H1 (cell line): Measurements from ENCODE around the gene AHNAK2. TPM values are rescaled to one million over a fixed set of nuclear protein-coding genes. Genes with fewer than 3 reads are reported as not detected.

Source experiments
- CTCF ChIA-PET: fragments of 300-600 bp; sonication (Branson Sonifier 250); formaldehyde crosslinking; loops from one replicate; lab custom pipeline; 2021; ENCODE audit not compliant: partially characterized antibody; lab: Charles Lee
- POLR2A ChIA-PET: fragments of 300-600 bp; sonication (Branson Sonifier 250); formaldehyde crosslinking; loops from one replicate; lab custom pipeline; 2021; ENCODE audit warnings: inconsistent platforms; ENCODE audit not compliant: partially characterized antibody; lab: Charles Lee
- DNase-seq, 2 experiments: peaks; one replicate each; pipeline versions ENCODE4 v3.0.0 to v3.0.0-alpha.2; 2010 to 2022; ENCODE audit warnings: low spot score in 2 of 2, low read depth in 1 of 2, mixed read lengths in 1 of 2
- FAIRE-seq: peaks from 2 replicates; lab custom pipeline; 2011; peaks lifted over from hg19 to GRCh38; lab: Jason Lieb, UNC
- H2AFZ ChIP-seq: 2 replicates; pipeline ENCODE4 v1.8.1; 2012; ENCODE audit warnings: low read length, inconsistent platforms
- H2AK5ac ChIP-seq: 2 replicates; pipeline ENCODE4 v1.6.1; 2013; ENCODE audit warnings: low read depth, low read length
- H2BK120ac ChIP-seq: replicated peaks from 2 replicates; pipeline ENCODE3; 2013; ENCODE audit warnings: low read depth, low read length, inconsistent platforms
- H2BK12ac ChIP-seq: 2 replicates; pipeline ENCODE4 v1.6.1; 2013; ENCODE audit warnings: low read depth, low read length
- H2BK15ac ChIP-seq: 2 replicates; pipeline ENCODE4 v1.6.1; 2013; ENCODE audit warnings: low read length
- H2BK20ac ChIP-seq: 2 replicates; pipeline ENCODE4 v1.6.1; 2013; ENCODE audit warnings: low read length
- H2BK5ac ChIP-seq: 2 replicates; pipeline ENCODE4 v1.6.1; 2013; ENCODE audit warnings: low read depth, low read length
- H3K14ac ChIP-seq: 2 replicates; pipeline ENCODE4 v1.6.1; 2013; ENCODE audit warnings: inconsistent platforms; ENCODE audit not compliant: insufficient read length
- H3K18ac ChIP-seq: 2 replicates; pipeline ENCODE4 v1.6.1; 2013; ENCODE audit warnings: low read length; ENCODE audit errors: extremely low read depth
- H3K23ac ChIP-seq: 2 replicates; pipeline ENCODE4 v1.6.1; 2013; ENCODE audit warnings: inconsistent platforms; ENCODE audit not compliant: insufficient read length
- H3K23me2 ChIP-seq: 2 replicates; pipeline ENCODE4 v1.6.1; 2013; ENCODE audit warnings: low read depth, low read length
- H3K27ac ChIP-seq: 2 replicates; pipeline ENCODE4 v1.6.1; 2011; ENCODE audit warnings: low read depth, low read length, inconsistent platforms
- H3K27me3 ChIP-seq, 4 experiments: replicated peaks in 1 of 4; 1 replicate in 1 of 4; 2 replicates in 3 of 4; pipeline versions ENCODE4 v1.6.1 to v1.8.1; 2011 to 2013; ENCODE audit warnings: low read length in 3 of 4, mild to moderate bottlenecking in 3 of 4, inconsistent platforms in 2 of 4, mixed read lengths in 2 of 4, moderate library complexity in 1 of 4; ENCODE audit not compliant: control insufficient read depth in 3 of 4, insufficient read depth in 3 of 4; ENCODE audit errors: extremely low read depth in 1 of 4
- H3K36me3 ChIP-seq, 4 experiments: 2 replicates each; pipeline versions ENCODE4 v1.6.1 to v1.8.1; 2011 to 2013; ENCODE audit warnings: mild to moderate bottlenecking in 4 of 4, low read length in 3 of 4, moderate library complexity in 2 of 4, control low read depth in 1 of 4, inconsistent platforms in 1 of 4; ENCODE audit not compliant: insufficient read depth in 4 of 4, control insufficient read depth in 2 of 4
- H3K4ac ChIP-seq: replicated peaks from 2 replicates; pipeline ENCODE3; 2013; ENCODE audit warnings: low read length, low read depth, mixed read lengths, inconsistent platforms; ENCODE audit not compliant: insufficient read length
- H3K4me1 ChIP-seq, 4 experiments: replicated peaks in 1 of 4; 1 replicate in 1 of 4; 2 replicates in 3 of 4; pipeline versions ENCODE4 v1.6.1 to v1.8.1; 2011 to 2013; ENCODE audit warnings: low read length in 3 of 4, inconsistent platforms in 2 of 4, mixed read lengths in 1 of 4; ENCODE audit not compliant: insufficient read depth in 4 of 4, control insufficient read depth in 3 of 4
- H3K4me2 ChIP-seq, 2 experiments: 2 replicates each; pipeline versions ENCODE4 v1.6.1 to v1.8.1; 2011 to 2013; ENCODE audit warnings: low read depth in 2 of 2, low read length in 2 of 2, control low read depth in 1 of 2, inconsistent platforms in 1 of 2, mild to moderate bottlenecking in 1 of 2; ENCODE audit not compliant: insufficient read depth in 1 of 2
- H3K4me3 ChIP-seq, 4 experiments: fragments of 200-600, 300-600 bp in 1 of 4; sonication (generic), shearing (Covaris generic), sonication (Bioruptor Twin) in 1 of 4; 2 replicates each; pipeline versions ENCODE4 v1.5.1 to v1.8.1; 2011 to 2016; ENCODE audit warnings: low read length in 4 of 4, low read depth in 3 of 4, control low read depth in 2 of 4, inconsistent platforms in 2 of 4, mild to moderate bottlenecking in 2 of 4, mixed read lengths in 1 of 4, moderate library complexity in 1 of 4; ENCODE audit not compliant: insufficient read depth in 2 of 4; ENCODE audit errors: extremely low read depth in 1 of 4
- H3K56ac ChIP-seq: replicated peaks from 2 replicates; pipeline ENCODE3; 2013; ENCODE audit warnings: low read depth, mild to moderate bottlenecking, mixed read lengths, low read length, inconsistent platforms; ENCODE audit not compliant: insufficient read length
- H3K79me1 ChIP-seq: 2 replicates; pipeline ENCODE4 v1.6.1; 2013; ENCODE audit warnings: low read depth, low read length, control low read depth
- H3K79me2 ChIP-seq, 2 experiments: 2 replicates each; pipeline versions ENCODE4 v1.6.1 to v1.8.1; 2012 to 2013; ENCODE audit warnings: low read length in 2 of 2, mild to moderate bottlenecking in 2 of 2, inconsistent platforms in 1 of 2; ENCODE audit not compliant: insufficient read depth in 2 of 2, control insufficient read depth in 1 of 2
- H3K9ac ChIP-seq, 4 experiments: replicated peaks in 1 of 4; 1 replicate in 1 of 4; 2 replicates in 3 of 4; pipeline versions ENCODE4 v1.6.1 to v1.8.1; 2011 to 2013; ENCODE audit warnings: low read depth in 3 of 4, low read length in 3 of 4, control low read depth in 2 of 4, mild to moderate bottlenecking in 2 of 4, moderate library complexity in 2 of 4, inconsistent platforms in 1 of 4; ENCODE audit errors: extremely low read depth in 1 of 4
- H3K9me3 ChIP-seq, 2 experiments: 2 replicates each; pipeline versions ENCODE4 v1.6.1 to v1.8.1; 2012 to 2013; ENCODE audit warnings: mild to moderate bottlenecking in 2 of 2, moderate library complexity in 2 of 2, control low read depth in 1 of 2, inconsistent platforms in 1 of 2, low read depth in 1 of 2, low read length in 1 of 2, mixed read lengths in 1 of 2; ENCODE audit not compliant: insufficient read depth in 2 of 2
- H4K20me1 ChIP-seq, 2 experiments: replicated peaks in 1 of 2; 2 replicates each; pipeline versions ENCODE3 to v1.8.1; 2011 to 2013; ENCODE audit warnings: inconsistent platforms in 2 of 2, low read length in 2 of 2, mild to moderate bottlenecking in 1 of 2; ENCODE audit not compliant: insufficient read depth in 2 of 2, control insufficient read depth in 1 of 2
- H4K5ac ChIP-seq: 2 replicates; pipeline ENCODE4 v1.6.1; 2013; ENCODE audit warnings: low read length, low read depth, mixed read lengths, inconsistent platforms; ENCODE audit not compliant: insufficient read length
- H4K8ac ChIP-seq: 2 replicates; pipeline ENCODE4 v1.8.0; 2013; ENCODE audit warnings: mild to moderate bottlenecking, moderate library complexity, low read length, inconsistent platforms; ENCODE audit not compliant: insufficient read depth; ENCODE audit errors: extremely low read depth
- H4K91ac ChIP-seq: replicated peaks from 2 replicates; pipeline ENCODE3; 2013; ENCODE audit warnings: low read length, mixed read lengths, inconsistent platforms; ENCODE audit not compliant: insufficient read length
- CREB1 ChIP-seq: IDR thresholded peaks from 2 replicates; pipeline ENCODE4 v1.6.1; 2012; ENCODE audit warnings: inconsistent platforms
- EGR1 ChIP-seq: IDR thresholded peaks from 2 replicates; pipeline ENCODE4 v1.6.1; 2011; ENCODE audit warnings: low read depth, low read length, borderline replicate concordance
- GTF2F1 ChIP-seq: IDR thresholded peaks from 2 replicates; pipeline ENCODE4 v1.6.1; 2012; ENCODE audit warnings: low read depth, low read length, improper control_type of control experiment, borderline replicate concordance
- JUND ChIP-seq: IDR thresholded peaks from 2 replicates; pipeline ENCODE4 v1.6.1; 2011; ENCODE audit warnings: mild to moderate bottlenecking, improper control_type of control experiment, low read length
- KDM4A ChIP-seq: IDR thresholded peaks from one replicate; pipeline ENCODE4 v1.7.1; 2012; ENCODE audit warnings: low read depth, mild to moderate bottlenecking, moderate library complexity, low read length, inconsistent platforms; ENCODE audit not compliant: severe bottlenecking
- KDM5A ChIP-seq: fragments of 200-600 bp; IDR thresholded peaks from 2 replicates; pipeline ENCODE4 v1.7.1; 2012; ENCODE audit warnings: mild to moderate bottlenecking, low read length, inconsistent platforms, mixed read lengths
- NANOG ChIP-seq: IDR thresholded peaks from 2 replicates; pipeline ENCODE4 v1.6.1; 2011; ENCODE audit warnings: low read length, low read depth, mild to moderate bottlenecking, inconsistent platforms; ENCODE audit not compliant: insufficient read depth, poor library complexity, severe bottlenecking
- SRF ChIP-seq: IDR thresholded peaks from 2 replicates; pipeline ENCODE4 v1.6.1; 2011; ENCODE audit warnings: mild to moderate bottlenecking, low read depth, low read length, moderate library complexity
- TAF7 ChIP-seq: optimal IDR thresholded peaks from 2 replicates; pipeline ENCODE3; 2011; ENCODE audit warnings: low read depth, mild to moderate bottlenecking, inconsistent platforms, low read length, moderate library complexity, borderline replicate concordance
- WGBS, 2 experiments: shearing (Covaris generic) in 1 of 2; methylation state at CpG; one replicate each; pipeline versions ENCODE4 v1.1.6 to v1.1.7; 2013 to 2015; ENCODE audit warnings: low lambda C conversion rate in 2 of 2, mixed read lengths in 2 of 2, inconsistent platforms in 1 of 2, low coverage in 1 of 2, missing lambda C conversion rate in 1 of 2; ENCODE audit not compliant: insufficient replicate concordance in 2 of 2, insufficient coverage in 1 of 2, insufficient read length in 1 of 2; ENCODE audit errors: extremely low coverage in 1 of 2, missing lambda C conversion rate in 1 of 2; 5-methylcytosine and 5-hydroxymethylcytosine counted together
- polyA plus RNA-seq, 7 experiments: library from polyadenylated mRNA; depleted of rRNA in 3 of 7; stranded (reverse) in 5 of 7; unstranded in 2 of 7; fragments of >200 nt in 5 of 7; fragments of 200-250 nt in 2 of 7; gene quantifications; 1 replicate in 5 of 7; 2 replicates in 1 of 7; 4 replicates in 1 of 7; pipeline versions ENCODE4 v1.2.1 to v1.2.3, GENCODE V29; 2011 to 2013; ENCODE audit warnings: missing spikeins in 2 of 7, mixed read lengths in 2 of 7
- total RNA-seq: library from RNA; stranded (reverse); fragmentation: NEBNext Ultra II Directional; extraction: Animal tissue kit (Norgen Biotek cat#: 25700); gene quantifications from 2 replicates; pipeline ENCODE4 v1.2.1, GENCODE V29; 2021

Gene AHNAK2
- total and polyA plus RNA-seq, 2 of the 8 experiments (the other 6 are each of a cell fraction or from before 2014, with no cell fraction given), result 0.95 to 2.0 TPM

DNA sequence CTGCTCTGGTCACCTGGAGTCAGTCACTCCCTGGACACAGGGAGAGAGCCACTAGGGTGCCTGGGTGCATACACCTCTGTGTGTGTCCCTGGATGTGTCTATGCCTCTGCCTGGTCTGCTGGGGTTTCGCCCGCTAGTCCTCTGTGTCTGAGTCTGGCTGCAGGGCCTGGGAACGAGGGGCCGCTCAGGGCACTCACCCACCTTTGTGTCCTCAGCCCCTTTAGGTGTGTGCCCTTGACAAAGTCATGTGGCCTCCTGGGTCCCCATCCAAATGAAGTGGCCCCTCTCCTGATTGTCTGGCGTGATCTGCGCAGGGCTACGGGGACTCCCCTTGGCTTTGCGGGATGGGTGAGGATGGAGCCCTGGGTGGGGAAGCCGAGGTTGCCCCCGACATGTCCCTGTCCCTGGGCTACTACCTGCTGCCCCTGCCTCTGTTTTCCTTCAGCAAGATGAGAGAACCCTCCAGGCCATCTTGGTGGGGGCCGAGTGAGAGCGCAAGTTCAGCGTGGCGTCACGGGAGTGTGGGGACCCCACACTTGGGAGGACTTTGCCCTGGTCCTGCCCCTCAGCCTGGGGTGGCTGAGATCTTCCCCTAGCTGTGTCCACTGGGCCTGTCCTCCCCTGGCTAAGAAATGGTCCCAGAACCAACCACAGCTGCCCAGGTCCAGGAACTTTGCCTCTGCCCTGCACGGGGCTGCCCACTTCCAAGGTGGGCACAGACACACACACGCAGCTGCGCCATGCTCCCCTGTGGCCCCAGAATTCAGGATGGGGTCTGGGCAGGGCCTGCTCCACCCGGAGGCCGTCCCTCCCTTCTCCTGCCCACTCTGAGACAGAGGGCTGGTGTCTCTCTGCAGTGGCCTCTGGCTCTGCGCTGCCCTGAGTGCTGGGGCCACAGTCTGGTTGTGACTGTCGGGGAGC, 2.7 kb upstream of the AHNAK2 start:
- H3K36me3 ChIP-seq, result no peaks in the 10 kb centered on the region; a peak in 1 of 8 replicates
- CTCF ChIA-PET, result interaction anchor here (0.7 to 1.7 kb wide), 7 partner anchors 16 to 94 kb away, joined by 3 to 12 read pairs (median 3); no protein-coding TSS in a partner anchor
- no peak for FAIRE-seq
- TF ChIP-seq TAF7 (no peak), KDM4A (no peak), NANOG (no peak), CREB1 (no peak), GTF2F1 (no peak), EGR1 (no peak), KDM5A (no peak), JUND (no peak), SRF (no peak)

More for the DNA sequence above, 2.7 kb upstream of the AHNAK2 start:
- H2BK15ac ChIP-seq, result no peak overlapping the region
- H3K4ac ChIP-seq, result no peak overlapping the region
- no peak overlapping the region for H2BK12ac ChIP-seq
- no peak overlapping the region for H3K4me3 ChIP-seq
- H2BK120ac ChIP-seq, result no peak overlapping the region
- no peak overlapping the region for H2AK5ac ChIP-seq
- no peak overlapping the region for H3K18ac ChIP-seq
- no peak for DNase-seq
- peaks cover 12% of the 10 kb centered on the region; the same call in 1 of the 2 replicates for H3K23me2 ChIP-seq
- peaks cover 18 to 38% (median 31%) of the 10 kb centered on the region in 4 experiments for H3K27me3 ChIP-seq
- H3K4me1 ChIP-seq, result peaks cover 0 to 13% (median 7%) of the 10 kb centered on the region in 4 experiments; a peak in 5 of 7 replicates
- peaks cover 0 to 3% of the 10 kb centered on the region in 2 experiments; a peak in 1 of 4 replicates for H3K9me3 ChIP-seq
- H3K27ac ChIP-seq, result no peak overlapping the region
- no peak overlapping the region for H4K8ac ChIP-seq
- H3K4me2 ChIP-seq, result no peak overlapping the region
- no peak overlapping the region for H4K5ac ChIP-seq
- H3K23ac ChIP-seq, result no peak overlapping the region
- H2AFZ ChIP-seq, result no peak overlapping the region
- H2BK5ac ChIP-seq, result no peak overlapping the region
- WGBS, 2 experiments, result 94% methylated on average over 17 of the region's 22 CpGs; no CpG with 5 or more reads in 1 of the 2 experiments
- no peak overlapping the region for H2BK20ac ChIP-seq
- no peaks in the 10 kb centered on the region for H3K79me1 ChIP-seq
- no peak overlapping the region for H3K14ac ChIP-seq
- no peak overlapping the region for H3K9ac ChIP-seq
- POLR2A ChIA-PET, result interaction anchor here (1.3 kb wide), 1 partner anchor 12 kb away, joined by 4 read pairs; no protein-coding TSS in a partner anchor
- H3K56ac ChIP-seq, result no peak overlapping the region
- H3K79me2 ChIP-seq, result no peaks in the 10 kb centered on the region
- H4K91ac ChIP-seq, result no peak overlapping the region
- peaks cover 4 to 11% of the 10 kb centered on the region in 2 experiments for H4K20me1 ChIP-seq
